Activated CD8-positive, alpha-beta memory T cell treated with anti-CD3 and anti-CD28 coated beads, Interleukin-2, amount 50 U/mL, for 24 hours (primary cell): ENCODE results near the gene MYH7.
"Not testable (repeated sequence)": the region's sequence is repeated elsewhere in the genome, so short reads cannot be mapped to it uniquely, and the experiment has no call there.

Experiments
- DNase-seq: peaks from one replicate; pipeline ENCODE4 v3.0.0-alpha.2; 2020; ENCODE audit errors: extremely low read depth

MYH7 gene

GRCh38 chr14:23430016-23430722 lies 5.3 kb downstream of the MYH7 start:
- DNase-seq = no peak

GRCh38 chr14:23428686-23429495 lies 6.6 kb downstream of the MYH7 start:
- DNase-seq = no peak

GRCh38 chr14:23425798-23426197 lies 9.7 kb downstream of the MYH7 start:
- DNase-seq = not testable (repeated sequence)

GRCh38 chr14:23425169-23425568 lies 10.3 kb downstream of the MYH7 start:
- DNase-seq = no peak

GRCh38 chr14:23423657-23424056 lies 11.8 kb downstream of the MYH7 start:
- no peak for DNase-seq

GRCh38 chr14:23421594-23421993 lies 13.9 kb downstream of the MYH7 start:
- no peak for DNase-seq

GRCh38 chr14:23419646-23420045 lies 15.8 kb downstream of the MYH7 start:
- DNase-seq = not testable (repeated sequence)

GRCh38 chr14:23418021-23418420 lies 17.4 kb downstream of the MYH7 start:
- DNase-seq = no peak

GRCh38 chr14:23417269-23417668 lies 18.2 kb downstream of the MYH7 start:
- not testable (repeated sequence) for DNase-seq

- no peak for DNase-seq
Measured at GRCh38 chr14:23416801-23417200, 18.7 kb downstream of the MYH7 start.

GRCh38 chr14:23415821-23416778 lies 19.4 kb downstream of the MYH7 start:
- no peak for DNase-seq

GRCh38 chr14:23414906-23415820 lies 20.3 kb downstream of the MYH7 start:
- DNase-seq = no peak

- DNase-seq = no peak
Measured at GRCh38 chr14:23414254-23414653, 21.2 kb downstream of the MYH7 start.

- DNase-seq = no peak
Measured at GRCh38 chr14:23413681-23414080, 21.8 kb downstream of the MYH7 start.

GRCh38 chr14:23411563-23412525 lies 23.6 kb downstream of the MYH7 start:
- no peak for DNase-seq

GRCh38 chr14:23409966-23410635 lies 25.4 kb downstream of the MYH7 start:
- no peak for DNase-seq

GRCh38 chr14:23409475-23409874 lies 26.0 kb downstream of the MYH7 start:
- no peak for DNase-seq

GRCh38 chr14:23408307-23408630 lies 27.2 kb downstream of the MYH7 start:
- no peak for DNase-seq
